SK-N-SH (cell line): ENCODE results near the gene SEC23A.

ENCODE experiments used
- CHD2 ChIP-seq: fragments of 150-350 bp; IDR thresholded peaks from 2 replicates; pipeline ENCODE4 v1.6.1; 2018; ENCODE audit warnings: low read length; ENCODE audit not compliant: partially characterized antibody
- CTCF ChIP-seq: fragments of 200-600 bp; sonication (generic); IDR thresholded peaks from 2 replicates; pipeline ENCODE4 v1.6.1; 2017; ENCODE audit warnings: antibody characterized with exemption, mild to moderate bottlenecking, moderate library complexity
- EP300 ChIP-seq, 2 experiments: IDR thresholded peaks; 2 replicates each; pipeline versions ENCODE4 v1.4.0 to v1.6.1; 2012; ENCODE audit warnings: borderline replicate concordance in 1 of 2, low read depth in 1 of 2, low read length in 1 of 2
- IRF3 ChIP-seq: fragments of 150-350 bp; IDR thresholded peaks from 2 replicates; pipeline ENCODE4 v1.6.1; 2016; ENCODE audit warnings: mild to moderate bottlenecking, low read depth, low read length
- MAX ChIP-seq: IDR thresholded peaks from 2 replicates; pipeline ENCODE4 v1.4.0; 2012; ENCODE audit warnings: low read depth
- SMC3 ChIP-seq: IDR thresholded peaks from 2 replicates; pipeline ENCODE4 v1.6.1; 2012; ENCODE audit warnings: low read depth, low read length, improper control_type of control experiment
- USF2 ChIP-seq: fragments of 150-350 bp; IDR thresholded peaks from 2 replicates; pipeline ENCODE4 v1.6.1; 2017; ENCODE audit warnings: antibody characterized with exemption, low read length, low read depth, borderline replicate concordance

- TF ChIP-seq CTCF, result no peak
- TF ChIP-seq SMC3, result no peak
- no peak for TF ChIP-seq EP300 (IDR thresholded peaks at IDR 0.05; ENCODE audit: borderline replicate concordance in 1 of 2, low read depth in 1 of 2, low read length in 1 of 2)
- TF ChIP-seq IRF3, result no peak
- TF ChIP-seq MAX, result no peak
- TF ChIP-seq CHD2, result no peak
- TF ChIP-seq USF2, result no peak
These were observed 113.0 kb downstream of the SEC23A start for GRCh38 chr14:38989922-38990546.
